Fibroblast of lung (primary cell): ENCODE measurements around the gene NEAT1. TPM values are rescaled to one million over a fixed set of nuclear protein-coding genes. Genes with fewer than 3 reads are reported as not detected.

Experiments
- DNase-seq, 2 donors: peaks; one replicate each; pipeline versions ENCODE4 v3.0.0 to v3.0.0-alpha.2; 2010; ENCODE audit warnings: low read depth in 2 of 2
- H2AFZ ChIP-seq: 2 replicates; pipeline ENCODE4 v1.5.1; 2012; ENCODE audit warnings: low read length, control low read depth, inconsistent platforms
- H3K27ac ChIP-seq: 2 replicates; pipeline ENCODE4 v1.5.1; 2011; ENCODE audit warnings: low read length, control low read depth; ENCODE audit not compliant: insufficient read depth
- H3K27me3 ChIP-seq: 2 replicates; pipeline ENCODE4 v1.5.1; 2011; ENCODE audit warnings: mild to moderate bottlenecking, low read length; ENCODE audit not compliant: control insufficient read depth, insufficient read depth
- H3K36me3 ChIP-seq: 2 replicates; pipeline ENCODE4 v1.5.1; 2011; ENCODE audit warnings: low read length; ENCODE audit not compliant: control insufficient read depth, insufficient read depth
- H3K4me1 ChIP-seq: 2 replicates; pipeline ENCODE4 v1.5.1; 2011; ENCODE audit warnings: low read length; ENCODE audit not compliant: control insufficient read depth, insufficient read depth; ENCODE audit errors: extremely low read depth
- H3K4me2 ChIP-seq: 2 replicates; pipeline ENCODE4 v1.5.1; 2011; ENCODE audit warnings: low read length, control low read depth; ENCODE audit not compliant: insufficient read depth; ENCODE audit errors: extremely low read depth
- H3K4me3 ChIP-seq, 4 experiments: fragments of 200-600 bp in 1 of 4; sonication (generic) in 1 of 4; replicated peaks in 1 of 4; 2 replicates each; pipeline ENCODE4 v1.5.1; 2011 to 2016; ENCODE audit warnings: low read length in 4 of 4, low read depth in 3 of 4, mild to moderate bottlenecking in 3 of 4, control low read depth in 2 of 4, inconsistent platforms in 1 of 4, mixed read lengths in 1 of 4; ENCODE audit not compliant: insufficient read depth in 1 of 4; ENCODE audit errors: control extremely low read depth in 1 of 4
- H3K79me2 ChIP-seq: 2 replicates; pipeline ENCODE4 v1.5.1; 2012; ENCODE audit warnings: mild to moderate bottlenecking, low read length, inconsistent platforms; ENCODE audit not compliant: control insufficient read depth, insufficient read depth
- H3K9ac ChIP-seq: 2 replicates; pipeline ENCODE4 v1.5.1; 2011; ENCODE audit warnings: mild to moderate bottlenecking, low read length, control low read depth; ENCODE audit not compliant: insufficient read depth
- H3K9me3 ChIP-seq: 2 replicates; pipeline ENCODE4 v1.5.1; 2012; ENCODE audit warnings: low read depth, low read length; ENCODE audit not compliant: control insufficient read depth, insufficient read depth
- H4K20me1 ChIP-seq: 2 replicates; pipeline ENCODE4 v1.5.1; 2011; ENCODE audit warnings: low read length; ENCODE audit not compliant: control insufficient read depth, insufficient read depth; ENCODE audit errors: extremely low read depth
- CTCF ChIP-seq, 2 donors: IDR thresholded peaks in 1 of 2; conservative IDR thresholded peaks in 1 of 2; 1 replicate in 1 of 2; 2 replicates in 1 of 2; pipeline ENCODE4 v1.5.1; 2011 to 2012; ENCODE audit warnings: low read length in 2 of 2, control low read depth in 1 of 2, inconsistent platforms in 1 of 2, low read depth in 1 of 2, mild to moderate bottlenecking in 1 of 2
- EZH2 ChIP-seq: IDR thresholded peaks from 2 replicates; pipeline ENCODE4 v1.5.1; 2012; ENCODE audit warnings: low read length, control low read depth, mild to moderate bottlenecking; ENCODE audit errors: missing control alignments
- polyA plus RNA-seq, 2 donors: library from polyadenylated mRNA; depleted of rRNA in 1 of 2; stranded (reverse) in 1 of 2; unstranded in 1 of 2; fragments of >200 nt; gene quantifications; 2 replicates each; pipeline ENCODE4 v1.2.1, GENCODE V29; 2011 to 2012; ENCODE audit warnings: missing spikeins in 1 of 2
- total RNA-seq: library from RNA; depleted of rRNA; stranded (reverse); fragments of >200 nt; gene quantifications from 2 replicates; pipeline ENCODE4 v1.2.1, GENCODE V29; 2014

Gene NEAT1
- total and polyA plus RNA-seq, 2 donors (not counting 1 experiment from before 2014, with no cell fraction given): 40.9 to 299 TPM

GRCh38 chr11:65380460-65381119 is 42.0 kb upstream of the NEAT1 start:
- no peak for DNase-seq
- H3K27ac ChIP-seq: no peak overlapping the region
- H4K20me1 ChIP-seq: no peaks in the 10 kb centered on the region
- no peak overlapping the region for H2AFZ ChIP-seq
- H3K36me3 ChIP-seq: no peaks in the 10 kb centered on the region
- peaks cover 30% of the 10 kb centered on the region for H3K4me1 ChIP-seq
- H3K27me3 ChIP-seq: no peaks in the 10 kb centered on the region
- no peaks in the 10 kb centered on the region for H3K79me2 ChIP-seq
- H3K9ac ChIP-seq: no peak overlapping the region
- TF ChIP-seq EZH2 (no peak), CTCF (conservative IDR thresholded peaks at IDR 0.05 in 1 of 2, IDR thresholded peaks at IDR 0.05 in 1 of 2; ENCODE audit: low read depth in 1 of 2, low read length in 2 of 2) (no peak)
- no peak overlapping the region for H3K4me2 ChIP-seq
- no peaks in the 10 kb centered on the region for H3K9me3 ChIP-seq
- H3K4me3 ChIP-seq: no peak overlapping the region

- Histone ChIP-seq H3K4me3 (peak overlapping the region in 2 of 4 experiments; percentile 32 to 54), H4K20me1 (no peaks in the 10 kb centered on the region), H3K4me1 (peaks cover 32% of the 10 kb centered on the region), H3K27me3 (no peaks in the 10 kb centered on the region), H3K9ac (peak overlapping the region; percentile 77), H3K36me3 (no peaks in the 10 kb centered on the region), H3K27ac (peak overlapping the region; percentile 97), H2AFZ (no peak overlapping the region), H3K4me2 (peak overlapping the region; percentile 63), H3K79me2 (peaks cover 1% of the 10 kb centered on the region), H3K9me3 (no peaks in the 10 kb centered on the region)
- TF ChIP-seq CTCF (conservative IDR thresholded peaks at IDR 0.05 in 1 of 2, IDR thresholded peaks at IDR 0.05 in 1 of 2; ENCODE audit: low read depth in 1 of 2, low read length in 2 of 2): no peak
- no peak for TF ChIP-seq EZH2
- DNase-seq: peak; percentile 58 to 83
These were observed 40.9 kb upstream of the NEAT1 start for GRCh38 chr11:65381716-65382032.

GRCh38 chr11:65382033-65382803 is 40.4 kb upstream of the NEAT1 start, which contains the start of gene SLC25A45:
TSS of gene SLC25A45 (minus strand) at chr11:65382646. CDS start at chr11:65381951, 695 bp downstream.
- no peaks in the 10 kb centered on the region for H3K27me3 ChIP-seq
- peak within 1 kb of the TSS; percentile 27 to 54 (median 47) for H3K4me3 ChIP-seq
- no peaks in the 10 kb centered on the region for H3K9me3 ChIP-seq
- H3K79me2 ChIP-seq: peaks cover 6% of the 10 kb centered on the region
- peak; percentile 98 to 99 for DNase-seq
- H3K9ac ChIP-seq: peak within 1 kb of the TSS; percentile 77
- TF ChIP-seq EZH2: no peak
- peak; percentile 66 to 69 for TF ChIP-seq CTCF (conservative IDR thresholded peaks at IDR 0.05 in 1 of 2, IDR thresholded peaks at IDR 0.05 in 1 of 2; ENCODE audit: low read depth in 1 of 2, low read length in 2 of 2)
- H3K27ac ChIP-seq: peak within 1 kb of the TSS; percentile 97
- no peaks in the 10 kb centered on the region for H3K36me3 ChIP-seq
- H3K4me1 ChIP-seq: peaks cover 32% of the 10 kb centered on the region
- H2AFZ ChIP-seq: no peak within 1 kb of the TSS
- peak within 1 kb of the TSS; percentile 83 for H3K4me2 ChIP-seq
- H4K20me1 ChIP-seq: no peaks in the 10 kb centered on the region
